Effector CD8-positive, alpha-beta T cell (primary cell): ENCODE results near the gene TSPAN8.
"Not testable (repeated sequence)": the region's sequence is repeated elsewhere in the genome, so short reads cannot be mapped to it uniquely, and the experiment has no call there.

Experiments
- DNase-seq: peaks from one replicate; lab custom pipeline; 2025; lab: John Stamatoyannopoulos, UW

The TSPAN8 gene

DNA sequence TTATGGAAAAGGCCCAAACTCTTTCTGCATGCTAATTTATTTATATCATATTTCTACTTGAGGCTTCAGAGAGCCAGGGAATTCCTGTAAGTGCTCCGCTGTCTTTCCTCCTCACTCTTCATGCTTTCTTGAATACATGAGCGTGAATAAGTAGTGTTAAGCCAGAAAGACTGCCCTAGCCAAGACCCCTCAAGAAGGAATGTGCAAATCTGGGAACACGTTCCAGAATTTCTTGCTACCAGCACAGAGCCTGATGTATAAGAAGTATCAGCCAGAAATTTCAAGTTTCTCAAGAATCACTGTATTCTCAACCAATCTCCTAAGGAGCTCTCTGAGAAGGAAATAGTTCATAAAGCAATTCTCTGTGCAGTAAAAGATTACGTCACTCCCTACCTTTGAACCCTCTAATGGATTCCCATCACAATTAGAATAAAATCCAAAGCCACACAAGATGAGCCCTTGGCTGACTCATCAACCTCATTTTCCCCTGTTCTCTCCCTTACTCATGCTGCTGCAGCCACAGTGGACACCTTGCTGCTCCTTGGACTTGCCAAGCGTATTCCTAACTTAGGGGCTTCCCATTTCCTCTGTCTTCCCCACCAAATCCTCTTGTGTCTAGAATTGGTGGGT is 6.9 kb upstream of the TSPAN8 start:
- no peak for DNase-seq

DNA sequence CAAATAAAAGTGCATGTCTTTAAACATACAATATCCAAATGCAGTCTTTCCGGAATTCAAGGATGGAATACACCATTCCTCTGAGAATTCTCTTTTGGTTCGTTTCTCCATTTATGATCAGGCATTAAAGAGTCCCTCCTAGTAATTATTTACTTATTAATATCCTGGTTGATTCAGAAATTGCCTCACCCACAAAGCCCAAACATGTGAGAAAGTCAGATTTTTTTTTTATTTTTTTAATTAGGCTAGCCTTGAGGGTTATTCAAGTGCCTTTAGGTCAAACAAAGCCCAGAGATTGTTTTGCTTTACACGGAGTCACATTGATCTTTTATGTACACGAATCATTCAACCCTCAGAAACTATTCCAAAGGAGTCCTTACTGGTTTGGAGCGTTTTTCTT is 6.4 kb upstream of the TSPAN8 start:
- DNase-seq: no peak

DNA sequence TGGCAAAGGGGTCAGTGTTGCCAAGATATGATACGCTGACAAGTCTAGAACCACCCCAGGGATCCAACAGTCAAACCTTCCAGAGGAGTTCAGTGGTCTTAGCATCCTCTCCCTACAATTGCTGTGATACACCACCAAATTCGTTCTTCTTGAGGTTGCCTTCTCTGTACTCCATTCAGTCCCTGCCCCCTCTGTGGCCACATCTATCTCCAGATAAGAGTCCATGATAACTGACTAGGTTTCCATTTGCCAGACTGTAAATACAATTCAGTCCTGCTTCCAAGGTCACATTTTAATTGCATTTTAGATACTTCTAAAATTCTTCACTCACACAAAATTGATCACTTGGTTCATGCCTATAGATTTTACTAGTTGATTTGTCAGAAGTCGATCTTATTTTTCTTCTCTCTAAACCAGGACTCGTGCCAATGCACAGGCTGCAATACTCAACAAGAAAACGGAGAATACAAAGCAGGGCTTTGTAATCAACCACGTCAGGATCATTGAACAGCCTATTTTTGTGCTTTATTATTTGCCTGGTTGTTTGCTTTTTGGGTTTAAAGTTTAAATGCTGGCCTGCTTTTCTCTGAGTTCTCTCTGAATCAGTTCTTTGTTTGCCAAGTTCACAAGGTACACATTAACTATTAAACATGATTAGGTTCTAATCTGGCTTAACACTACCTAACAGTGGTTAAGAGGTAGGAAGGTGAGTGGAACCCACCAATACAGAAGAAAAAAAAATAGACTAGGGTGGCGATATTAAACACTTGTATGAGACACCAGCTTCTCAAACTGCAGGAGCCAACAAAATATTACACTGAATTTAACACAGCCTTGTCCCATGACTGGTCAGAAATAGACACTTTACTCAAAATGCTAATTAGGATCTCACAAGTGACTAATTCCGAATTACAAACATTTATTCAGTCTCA is 5.3 kb upstream of the TSPAN8 start:
- no peak for DNase-seq

DNA sequence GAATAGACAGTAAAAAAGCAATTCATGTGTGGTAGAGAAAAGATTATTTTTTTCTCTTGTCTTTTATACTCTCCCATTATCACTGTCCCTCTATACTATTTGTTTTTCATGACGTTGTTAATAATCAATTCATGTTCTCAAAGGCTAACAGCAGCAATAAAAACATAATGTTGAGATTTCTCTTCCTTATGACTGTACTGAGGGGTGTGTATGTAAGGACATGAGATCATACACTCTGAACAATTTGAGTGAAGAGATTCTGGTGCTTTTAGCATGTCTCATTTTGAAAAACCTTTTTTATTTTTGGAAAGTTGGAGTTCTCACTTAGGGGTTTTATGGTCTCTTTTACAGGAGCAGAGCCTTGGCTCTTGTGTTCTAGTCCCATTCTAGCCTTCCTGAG is 3.8 kb upstream of the TSPAN8 start:
- DNase-seq: no peak

DNA sequence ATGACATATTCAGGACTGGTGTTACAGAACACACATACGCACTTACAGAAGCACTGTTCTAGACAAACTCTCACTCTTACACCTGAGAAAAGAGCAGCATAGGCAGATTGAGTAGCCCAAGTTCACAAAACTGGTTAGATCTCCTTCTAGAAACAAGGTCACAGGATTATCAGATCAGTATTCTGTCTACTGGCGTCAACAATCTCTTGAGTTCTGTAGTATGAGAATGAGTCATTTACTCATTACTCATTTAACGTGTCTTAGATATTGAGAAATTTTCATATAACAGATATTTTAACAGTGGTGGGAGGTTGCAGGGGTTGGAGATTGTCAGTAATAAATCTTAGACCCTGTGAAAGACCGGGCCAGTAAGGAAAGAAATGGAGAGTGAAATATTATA is 2.8 kb upstream of the TSPAN8 start:
- DNase-seq: no peak

DNA sequence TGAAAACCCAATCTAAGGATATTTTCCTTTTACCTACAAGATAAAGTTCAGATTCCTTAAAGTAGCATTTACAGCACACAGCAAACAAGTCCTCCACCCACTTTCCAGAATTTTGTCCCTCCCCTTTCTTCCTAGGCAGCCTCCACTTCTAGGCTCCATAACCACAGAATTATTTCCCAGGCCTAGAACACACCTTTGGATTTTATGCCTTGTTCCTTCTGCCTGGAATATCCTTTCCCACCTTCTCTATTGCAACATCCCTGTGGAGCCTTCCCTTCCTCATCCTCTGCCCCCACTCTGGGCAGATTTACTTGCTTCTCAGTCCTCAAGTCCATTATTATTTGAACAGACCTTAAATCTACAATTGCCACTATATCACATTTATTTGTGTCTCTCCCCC is 2.1 kb upstream of the TSPAN8 start:
- DNase-seq: no peak

DNA sequence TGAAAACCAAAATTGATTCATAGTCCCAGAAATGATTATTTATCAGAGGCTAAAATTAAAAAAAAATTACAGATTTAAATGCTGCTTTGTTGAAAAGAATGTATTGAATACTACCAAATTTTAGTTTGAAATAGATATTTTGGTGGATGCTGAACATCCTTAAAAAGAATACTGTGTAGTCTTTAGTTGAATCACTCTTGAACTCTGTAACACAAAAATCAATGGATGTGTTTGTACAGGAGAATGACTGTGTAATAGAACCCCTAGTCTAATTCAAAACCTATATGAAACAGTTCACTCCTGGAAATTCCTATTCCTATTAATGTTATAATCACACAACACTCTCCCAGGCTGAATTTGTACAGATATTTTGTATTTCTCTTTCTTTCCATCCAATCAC is 1.5 kb upstream of the TSPAN8 start:
- DNase-seq: no peak

DNA sequence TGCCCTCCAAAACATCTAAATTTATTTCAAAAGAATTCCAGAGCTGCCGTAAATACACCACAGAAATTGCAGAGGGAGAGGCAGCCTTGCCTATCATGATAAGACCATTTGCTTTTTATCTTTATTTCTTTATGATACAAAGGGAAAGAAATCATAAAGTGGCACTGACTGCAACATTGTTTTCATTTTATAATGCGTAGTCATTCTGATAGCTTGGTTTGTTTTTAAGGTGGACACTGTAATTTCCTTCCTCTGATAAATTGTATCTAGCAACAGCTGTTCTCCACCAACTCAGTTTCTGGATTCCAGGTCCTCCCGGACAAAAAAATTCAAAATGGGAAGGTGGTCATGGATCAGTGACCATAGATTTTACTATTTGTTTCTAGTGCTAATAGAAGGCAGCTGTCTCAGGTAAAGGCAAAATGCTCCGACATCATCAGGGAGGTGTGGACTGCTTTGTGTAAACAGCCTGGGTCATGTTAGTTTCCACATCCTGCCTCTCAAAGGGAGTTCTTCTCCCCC is 623 bp upstream of the TSPAN8 start:
- no peak for DNase-seq

DNA sequence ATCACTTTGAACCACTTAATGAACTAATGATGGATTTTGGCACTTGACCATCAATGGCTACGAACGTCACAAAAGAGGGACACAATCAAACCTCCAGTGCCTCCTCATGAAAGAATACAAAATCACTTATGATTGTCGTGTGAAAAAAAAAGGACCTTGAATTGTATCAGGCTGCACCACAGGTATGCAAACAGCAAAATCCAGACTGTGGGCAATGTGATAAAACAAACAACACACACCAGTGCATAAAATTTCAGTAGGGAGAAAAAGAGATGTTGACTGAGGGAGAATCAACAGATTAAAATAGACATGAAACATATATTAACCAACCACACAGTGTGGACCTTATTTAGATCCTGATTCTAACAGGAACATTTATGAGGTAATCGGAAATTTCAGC is 2.6 kb downstream of the TSPAN8 start:
- DNase-seq: no peak

DNA sequence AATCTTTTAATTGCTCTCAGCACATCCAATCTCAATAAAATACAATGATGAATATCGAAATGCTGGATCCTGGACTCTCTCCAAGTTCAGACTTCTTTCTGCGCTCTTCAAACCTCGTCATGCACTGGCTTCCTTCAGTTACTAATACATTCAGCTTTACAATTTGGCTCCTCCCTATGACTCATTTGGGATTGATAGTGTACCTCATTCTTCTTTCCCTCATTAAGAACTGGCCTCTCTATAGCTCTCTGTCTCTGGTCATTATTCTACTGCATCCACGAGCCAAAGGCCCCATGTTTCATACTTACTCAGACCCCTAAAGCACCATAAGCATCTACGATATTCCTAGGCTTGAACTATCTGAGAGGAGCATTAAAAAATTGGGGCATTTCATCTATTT is 4.9 kb downstream of the TSPAN8 start:
- DNase-seq: no peak

DNA sequence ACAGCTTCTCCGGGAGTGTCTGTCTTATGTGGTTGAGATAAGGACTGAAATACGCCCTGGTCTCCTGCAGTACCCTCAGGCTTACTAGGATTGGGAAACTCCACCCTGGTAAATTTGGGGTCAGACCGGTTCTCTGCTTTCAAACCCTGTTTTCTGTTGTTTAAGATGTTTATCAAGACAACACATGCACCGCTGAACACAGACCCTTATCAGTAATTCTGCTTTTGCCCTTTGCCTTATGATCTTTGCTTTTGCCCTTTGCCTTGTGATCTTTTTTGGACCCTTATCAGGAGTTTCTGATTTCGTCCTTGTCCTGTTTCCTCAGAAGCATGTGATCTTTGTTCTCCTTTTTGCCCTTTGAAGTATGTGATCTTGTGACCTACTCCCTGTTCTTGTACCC is 7.8 kb downstream of the TSPAN8 start:
- not testable (repeated sequence) for DNase-seq

DNA sequence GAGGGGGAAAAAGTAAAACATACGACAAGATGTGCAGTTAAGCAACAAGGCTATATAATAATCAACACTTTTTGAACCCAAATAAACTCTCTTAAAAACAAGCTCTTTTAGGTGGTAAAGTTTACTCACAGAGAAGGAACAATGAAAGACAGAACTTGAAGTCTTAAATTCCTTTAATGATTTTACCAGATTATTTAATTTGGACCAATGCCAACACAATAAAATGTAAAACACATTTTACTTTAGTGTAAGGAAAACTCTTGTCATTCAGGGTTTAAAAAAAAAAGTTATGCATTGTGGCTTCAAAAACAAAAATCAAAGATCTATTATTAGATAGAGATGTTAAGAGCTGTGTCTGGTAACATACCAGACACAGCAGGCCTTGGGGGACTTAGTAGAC is 13.1 kb downstream of the TSPAN8 start:
- DNase-seq: no peak

DNA sequence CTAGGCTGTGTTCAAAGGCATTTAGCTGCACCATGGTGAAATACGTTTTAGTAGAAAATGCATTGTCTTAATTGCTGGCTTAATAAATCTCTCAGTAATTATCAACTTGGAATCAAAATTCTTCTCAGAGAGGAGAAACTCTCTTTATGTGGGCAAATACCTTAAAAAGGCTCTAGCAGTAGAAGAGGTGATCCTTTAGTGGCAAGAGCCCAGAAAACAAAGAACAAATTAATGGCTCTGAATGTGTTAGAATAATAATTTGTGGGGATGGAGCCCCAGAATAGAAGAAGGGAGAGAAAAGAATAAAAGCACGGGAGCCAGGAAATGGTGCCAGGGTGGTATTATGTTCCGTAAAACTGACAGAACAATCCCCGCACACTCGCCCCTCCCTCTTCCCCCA is 14.8 kb downstream of the TSPAN8 start:
- no peak for DNase-seq

DNA sequence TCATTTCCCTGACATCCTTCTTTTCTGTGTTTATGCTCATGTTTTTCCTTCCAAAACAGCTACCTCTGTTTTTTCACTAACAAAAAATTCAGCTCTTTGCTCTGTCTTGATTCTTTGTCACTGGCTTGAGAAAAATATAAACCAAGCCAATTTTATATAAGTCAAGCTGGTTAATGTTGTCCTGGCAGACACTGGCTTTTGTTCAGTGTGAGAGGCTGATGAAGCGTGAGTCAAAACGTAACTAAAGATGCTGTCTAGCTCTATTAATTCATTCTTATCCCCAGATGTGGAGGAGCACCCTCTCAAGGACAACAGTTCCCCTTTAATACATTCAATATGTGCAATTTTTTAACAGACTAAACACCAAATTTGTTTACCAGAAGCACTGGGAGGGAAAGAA is 15.8 kb downstream of the TSPAN8 start:
- no peak for DNase-seq

DNA sequence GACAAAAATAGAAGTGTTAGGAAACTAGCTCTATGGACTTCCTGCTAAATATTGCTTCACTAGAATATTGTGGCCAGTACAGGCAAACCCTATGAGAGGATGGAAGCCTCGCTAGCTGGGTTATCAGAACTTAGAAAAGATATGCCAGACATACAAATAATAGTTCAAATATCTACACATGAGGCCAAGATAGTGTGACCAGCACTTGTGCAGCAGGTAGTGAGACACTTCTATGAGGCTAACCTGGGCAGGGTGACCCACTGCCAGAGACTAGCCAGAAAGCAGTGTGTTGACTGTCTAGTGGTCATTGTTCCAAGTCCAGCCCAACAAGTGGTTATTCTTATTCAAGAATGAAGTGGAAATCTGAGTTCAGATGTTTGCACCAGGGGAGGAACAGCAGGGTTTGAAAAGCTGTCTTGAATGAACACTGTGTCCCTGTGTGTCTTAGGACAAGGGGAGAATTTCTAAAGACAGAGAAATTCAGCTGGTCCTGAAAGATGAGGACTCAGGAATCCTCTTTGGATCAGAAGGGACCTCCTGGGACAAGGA is 16.3 kb downstream of the TSPAN8 start:
- DNase-seq: no peak

DNA sequence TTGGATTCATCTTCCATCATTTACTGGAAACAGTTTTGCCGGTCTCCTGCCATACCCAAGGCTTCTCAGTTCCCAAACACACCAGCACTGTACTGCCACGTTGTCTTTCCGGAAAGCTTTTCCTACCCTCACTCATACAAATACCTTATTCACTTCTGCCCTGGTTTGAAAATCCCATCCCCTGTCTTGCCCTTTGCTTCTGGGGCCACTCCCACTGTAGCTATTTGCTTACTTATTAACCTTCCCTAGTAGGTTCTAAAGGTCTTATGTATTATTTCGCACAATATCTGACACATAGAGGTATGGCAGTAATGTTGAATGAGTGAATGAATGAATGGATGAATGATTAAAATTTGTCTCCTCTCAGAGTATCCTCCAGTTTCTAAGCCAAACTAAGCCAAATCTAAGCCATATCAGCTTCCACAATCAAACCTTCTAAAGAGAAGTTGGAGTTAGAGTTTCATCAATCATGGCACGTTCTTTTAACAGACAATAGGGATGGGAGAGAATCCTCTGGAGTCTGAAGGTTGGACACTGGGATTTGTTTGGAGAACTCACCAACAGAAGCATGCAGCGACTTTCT is 18.6 kb downstream of the TSPAN8 start:
- no peak for DNase-seq

DNA sequence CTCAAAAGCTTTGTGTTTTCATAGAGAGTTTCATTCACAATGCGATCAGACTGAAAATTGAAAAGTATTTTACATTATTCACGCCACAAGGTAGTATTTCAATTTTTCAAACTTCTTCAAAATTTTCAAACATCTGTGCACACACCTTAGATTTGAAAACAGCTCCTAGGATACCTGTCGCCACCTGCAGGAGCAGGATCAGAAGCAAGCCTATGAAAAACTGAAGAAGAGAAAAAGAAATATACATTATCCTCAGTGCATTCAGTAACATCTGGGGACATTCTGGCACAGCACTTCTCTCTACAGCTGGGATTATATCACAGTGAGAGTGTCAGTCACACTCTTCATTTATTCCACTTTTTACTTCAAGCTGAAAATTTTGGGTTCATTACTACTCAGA is 19.8 kb downstream of the TSPAN8 start:
- DNase-seq: no peak

DNA sequence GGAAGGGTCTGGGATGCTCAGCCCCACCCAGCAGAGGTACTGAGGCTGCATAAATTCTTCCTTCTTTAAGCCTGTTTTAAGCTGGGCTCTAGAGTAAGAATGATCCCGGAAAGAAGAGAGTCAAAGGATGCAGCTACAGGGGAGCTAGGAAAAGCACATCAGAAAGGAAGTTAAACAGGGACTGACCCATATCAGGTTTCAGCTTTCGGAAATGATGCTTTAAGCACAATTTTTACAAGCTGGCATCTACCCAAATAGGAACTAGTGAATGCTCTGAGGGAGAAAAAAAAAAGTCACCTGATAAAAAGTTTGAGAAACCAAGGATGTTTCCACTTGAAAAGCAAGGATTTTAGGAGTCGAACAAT is 22.0 kb downstream of the TSPAN8 start:
- DNase-seq: no peak

DNA sequence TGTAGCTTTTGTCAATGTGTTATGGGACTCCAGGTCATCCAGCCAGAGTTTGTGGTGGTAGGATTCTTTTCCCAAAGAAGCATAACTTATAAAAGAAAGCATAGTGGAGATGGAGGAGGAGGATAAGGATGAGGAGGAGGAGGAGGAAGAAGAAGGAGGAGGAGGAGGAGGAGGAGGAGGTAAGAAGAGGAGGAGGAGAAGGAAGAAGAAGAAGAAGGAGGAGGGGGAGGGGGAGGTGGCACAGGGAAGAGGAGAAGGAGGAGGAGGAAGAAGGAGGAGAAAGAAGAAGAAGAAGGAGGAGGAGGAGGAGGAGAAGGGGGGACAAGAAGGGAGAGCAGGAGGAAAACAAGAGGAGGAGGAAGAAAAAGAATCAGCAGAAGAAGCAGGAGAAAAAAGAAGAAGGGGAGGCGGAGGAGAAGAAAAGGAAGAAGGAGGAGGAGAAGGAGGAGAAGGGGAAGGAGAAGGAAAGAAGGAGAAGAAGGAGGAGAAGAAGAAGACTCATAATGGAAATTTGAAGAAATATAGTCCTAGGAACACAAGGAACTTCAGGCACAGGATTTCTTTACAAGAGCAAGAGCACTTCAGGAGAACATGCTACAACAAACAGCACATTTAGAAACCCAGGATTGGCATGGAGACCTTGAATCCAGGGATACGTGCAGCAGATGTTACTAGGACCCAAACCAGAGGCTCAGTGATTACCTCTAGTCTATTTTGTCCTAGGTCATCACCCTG is 22.6 kb downstream of the TSPAN8 start:
- DNase-seq: no peak

DNA sequence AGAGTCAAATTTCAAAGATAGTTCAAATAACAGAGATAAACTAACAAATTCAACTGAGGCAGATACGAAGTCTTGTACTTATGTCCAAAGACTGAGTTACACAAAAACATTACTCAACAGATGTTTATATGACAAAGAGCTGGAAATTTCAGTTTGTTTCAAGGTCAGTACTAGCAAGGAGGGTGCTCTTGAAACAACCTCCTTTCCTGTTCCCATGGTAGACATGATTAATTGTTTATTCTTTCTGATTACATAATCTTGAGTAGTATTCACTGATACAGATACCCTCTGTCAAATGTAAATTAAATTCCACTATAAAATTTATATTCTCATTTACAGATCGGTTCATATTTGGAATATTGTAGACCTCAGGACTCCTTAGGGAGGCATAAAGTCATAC is 23.4 kb downstream of the TSPAN8 start:
- no peak for DNase-seq

DNA sequence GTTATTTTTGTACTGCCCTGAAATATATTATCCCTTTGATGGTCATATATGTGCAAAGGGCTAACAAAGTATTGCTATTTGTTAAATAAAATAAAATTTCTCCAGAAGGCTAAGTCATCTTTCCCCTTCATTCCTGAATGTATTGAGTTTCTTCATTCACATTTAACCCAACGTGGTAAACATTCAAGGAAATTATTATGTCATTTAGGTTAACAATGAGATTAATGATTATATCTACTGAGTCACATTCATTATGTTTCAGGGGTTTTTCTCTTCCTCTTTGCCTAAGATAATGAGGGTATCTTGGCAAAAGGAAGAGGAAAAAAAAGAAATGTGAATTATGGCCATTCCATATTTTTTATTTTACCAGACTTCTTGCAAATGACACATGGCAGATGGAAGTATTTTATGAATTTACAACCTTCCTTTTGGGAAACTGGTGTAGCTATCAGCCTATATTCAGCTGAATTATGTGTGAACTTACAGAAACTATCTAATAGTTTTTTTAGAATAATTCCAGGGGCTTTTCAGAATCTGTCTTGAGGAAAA is 27.2 kb downstream of the TSPAN8 start:
- no peak for DNase-seq

DNA sequence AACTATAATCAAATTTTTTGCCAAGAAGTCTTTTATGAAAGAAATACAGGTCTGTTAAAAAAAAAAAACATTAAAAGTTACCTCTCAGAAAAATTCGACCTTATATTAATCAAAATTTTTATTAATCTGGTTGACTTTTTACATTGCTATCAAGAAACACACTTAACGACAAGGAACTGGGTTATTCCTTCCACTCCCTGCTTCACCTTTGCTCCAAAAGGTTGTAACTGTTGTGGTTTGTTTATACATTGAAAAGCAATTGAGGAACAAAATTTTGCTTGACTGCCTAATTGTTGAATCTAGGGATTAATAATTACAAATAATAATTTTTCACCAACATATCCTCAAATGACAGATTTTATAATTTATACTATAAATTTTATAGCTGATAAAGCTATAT is 28.4 kb downstream of the TSPAN8 start:
- DNase-seq: no peak
